Effector CD4-positive, alpha-beta T cell (primary cell): Measurements from ENCODE around the gene SLC9A7.

Experiments used
- DNase-seq: peaks from one replicate; pipeline ENCODE4 v3.0.0-alpha.2; 2020

SLC9A7 gene

DNA sequence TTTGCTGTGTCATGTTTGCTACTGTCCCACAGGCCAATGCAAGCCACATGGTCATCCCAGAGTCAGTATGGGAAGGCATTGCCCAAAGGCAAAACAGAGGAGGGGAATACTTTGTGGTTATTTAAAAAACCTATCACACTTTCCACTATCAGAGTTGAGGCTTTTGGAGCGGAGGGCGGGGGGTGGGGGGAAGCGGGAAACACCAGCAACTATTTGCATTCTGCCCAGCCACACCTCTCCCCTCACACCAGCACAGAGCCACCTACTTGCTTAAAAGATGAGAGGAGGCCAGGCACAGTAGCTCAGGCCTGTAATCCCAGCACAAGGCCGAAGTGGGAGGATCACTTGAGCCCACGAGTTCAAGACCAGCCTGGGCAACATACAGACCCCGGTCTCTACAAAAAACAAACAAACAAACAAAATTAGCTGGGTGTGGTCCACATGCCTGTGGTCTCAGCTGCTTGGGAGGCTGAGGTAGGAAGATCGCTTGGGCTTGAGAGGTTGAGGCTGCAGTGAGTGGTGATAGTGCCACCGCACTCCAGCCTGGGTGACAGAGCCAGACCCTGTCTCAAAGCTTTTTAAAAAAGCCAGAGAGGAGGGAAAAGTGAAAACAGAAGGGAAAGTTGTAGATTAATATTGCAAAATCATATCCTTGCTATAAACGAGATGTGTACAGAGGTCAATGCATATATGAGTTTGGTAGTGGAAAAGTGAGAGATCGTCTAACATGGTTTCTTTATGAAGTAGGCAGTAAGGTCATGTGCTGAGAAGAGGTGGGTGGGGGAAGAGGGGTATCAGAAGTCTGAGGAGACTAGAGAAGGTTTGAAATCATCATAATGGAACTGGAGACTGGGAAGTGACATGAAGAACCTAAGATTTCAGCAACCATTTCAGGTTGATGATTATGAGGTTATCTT, 187.2 kb downstream of the SLC9A7 start:
- DNase-seq = no peak

GRCh38 chrX:46569621-46570020, 189.3 kb downstream of the SLC9A7 start:
- DNase-seq = no peak

- DNase-seq = no peak
Measured at GRCh38 chrX:46567388-46567787, 191.5 kb downstream of the SLC9A7 start.

DNA sequence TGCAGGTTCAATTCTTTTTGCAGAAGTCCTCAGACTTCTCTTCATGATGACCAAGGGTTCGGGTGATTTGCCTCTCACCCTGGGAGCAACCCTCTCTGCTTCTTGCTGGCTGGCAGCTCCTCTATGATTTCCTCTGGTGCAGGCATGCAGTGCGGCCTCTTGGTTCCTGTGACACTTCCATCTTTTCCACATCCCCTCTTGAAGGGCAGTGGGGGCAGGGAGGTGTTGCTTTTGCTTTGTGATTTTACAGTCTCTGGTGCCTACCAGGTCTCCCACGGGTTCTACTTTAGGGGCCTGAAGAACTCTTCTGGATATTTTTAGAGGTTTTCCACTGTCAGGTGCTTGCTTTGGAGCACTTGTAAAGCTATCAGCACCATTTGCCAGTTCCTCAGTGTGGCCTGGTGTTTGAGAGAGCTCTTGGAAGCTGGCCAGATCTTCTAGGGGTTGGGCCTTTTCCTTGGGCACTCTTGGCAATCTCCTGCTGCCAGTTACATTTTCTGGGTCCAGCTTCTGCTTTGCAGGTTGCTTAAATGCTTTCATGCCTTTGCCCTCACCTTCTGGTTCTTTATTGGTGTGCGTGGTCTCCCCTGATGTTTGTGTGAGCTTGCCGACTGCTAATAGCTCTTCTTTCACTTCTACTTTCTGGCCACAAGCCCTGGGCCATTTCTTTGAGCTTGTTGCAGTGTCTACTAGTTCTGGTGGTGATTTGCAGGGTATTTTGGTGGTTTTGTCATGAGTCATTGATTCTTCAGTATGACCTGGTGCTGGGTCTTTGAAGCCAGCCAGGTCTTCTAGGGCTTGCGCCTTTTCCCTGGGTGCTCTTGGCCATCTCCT, 196.9 kb downstream of the SLC9A7 start:
- DNase-seq = no peak

- no peak for DNase-seq
Measured at GRCh38 chrX:46559062-46559461, 199.9 kb downstream of the SLC9A7 start.

DNA sequence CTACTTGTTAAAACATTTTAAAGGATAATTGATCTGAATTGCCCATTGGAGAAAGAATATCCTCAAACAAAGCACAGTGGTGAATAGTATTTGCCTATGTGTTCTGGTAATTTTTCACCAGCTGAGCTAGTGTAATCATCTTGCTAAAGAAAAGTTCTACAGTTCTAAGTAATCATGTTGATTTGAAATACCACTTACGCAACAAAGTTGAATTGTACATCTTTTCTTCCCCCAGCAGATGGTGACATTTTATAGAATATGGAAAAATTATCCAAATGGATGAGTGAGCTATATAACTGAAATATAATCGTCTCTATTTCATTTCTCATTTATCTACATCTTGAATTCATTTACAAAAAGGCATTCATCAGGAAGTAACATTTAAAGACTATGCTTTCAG, 204.0 kb downstream of the SLC9A7 start:
- no peak for DNase-seq

DNA sequence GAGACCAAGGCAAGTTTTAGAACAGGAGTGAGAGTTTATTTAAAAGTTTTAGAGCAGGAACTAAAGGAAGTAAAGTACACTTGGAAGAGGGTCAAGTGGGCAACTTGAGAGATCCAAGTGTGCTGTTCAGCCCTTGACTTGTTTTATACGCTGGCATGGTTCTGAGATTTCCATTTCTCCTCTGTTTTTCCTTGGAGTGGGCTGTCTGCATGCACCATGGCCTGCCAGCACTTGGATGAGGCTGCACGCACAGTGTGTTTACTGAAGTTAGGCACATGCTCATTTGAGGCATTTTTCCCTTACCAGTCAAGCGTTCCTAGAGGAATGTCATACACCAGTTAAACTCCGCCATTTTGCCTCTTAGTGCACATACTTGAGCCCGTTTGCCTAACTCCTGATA, 205.0 kb downstream of the SLC9A7 start:
- no peak for DNase-seq

- DNase-seq = no peak
Measured at GRCh38 chrX:46551494-46552128, 207.3 kb downstream of the SLC9A7 start.

DNA sequence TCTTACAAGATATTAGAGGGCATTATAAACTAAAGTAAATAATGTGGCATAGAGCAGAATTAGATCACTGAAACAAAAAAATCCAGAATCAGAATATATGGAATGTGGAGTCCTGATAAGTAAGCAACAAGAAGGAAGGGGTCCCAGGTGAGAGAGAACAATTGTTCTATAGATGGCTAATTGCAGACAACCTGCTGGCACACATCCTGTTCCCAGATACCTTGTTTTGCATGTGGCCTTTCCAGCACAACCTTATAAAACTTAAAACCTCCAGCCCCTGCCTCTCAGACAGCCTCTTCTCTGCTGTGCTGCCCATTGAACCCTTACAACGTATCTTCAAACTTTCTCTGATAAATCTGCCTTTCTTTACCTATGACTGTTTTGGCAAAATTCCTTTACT, 209.0 kb downstream of the SLC9A7 start:
- DNase-seq = no peak
